SK-N-SH (cell line): ENCODE measurements around the gene CHCHD6. TPM values are rescaled to one million over a fixed set of nuclear protein-coding genes. Genes with fewer than 3 reads are reported as not detected.

Experiments
- CTCF ChIA-PET: fragments of 300-600, 350-600 bp; formaldehyde crosslinking; extraction: SDS; loops from one replicate; lab custom pipeline; 2021; lab: Yijun Ruan, JAX
- POLR2A ChIA-PET: fragments of 350-600 bp; sonication (Branson Sonifier 250); formaldehyde crosslinking; extraction: SDS; loops from one replicate; lab custom pipeline; 2020; ENCODE audit warnings: antibody characterized with exemption, inconsistent platforms; lab: Yijun Ruan, JAX
- DNase-seq: peaks from one replicate; pipeline ENCODE4 v3.0.0; 2012
- H2AFZ ChIP-seq: fragments of 200-600 bp; sonication (generic); 2 replicates; pipeline ENCODE4 v1.8.1; 2016; ENCODE audit warnings: antibody characterized with exemption, mild to moderate bottlenecking, low read depth
- H3F3A ChIP-seq: fragments of 200-600 bp; sonication (generic); replicated peaks from 2 replicates; pipeline ENCODE3; 2016; ENCODE audit warnings: antibody characterized with exemption, mild to moderate bottlenecking; ENCODE audit not compliant: insufficient read depth
- H3K27ac ChIP-seq, 2 experiments: fragments of 200-500 bp in 1 of 2; fragments of 200-600 bp in 1 of 2; sonication (Bioruptor generic) in 1 of 2; sonication (generic), shearing (Covaris generic) in 1 of 2; 2 replicates each; pipeline versions ENCODE4 v1.5.1 to v1.6.1; 2014 to 2016; ENCODE audit warnings: low read depth in 2 of 2, inconsistent platforms in 1 of 2, low read length in 1 of 2, mild to moderate bottlenecking in 1 of 2, mixed read lengths in 1 of 2
- H3K27me3 ChIP-seq: fragments of 200-600 bp; sonication (generic), shearing (Covaris generic); 2 replicates; pipeline ENCODE4 v1.6.1; 2016; ENCODE audit warnings: mixed run types; ENCODE audit not compliant: insufficient read depth
- H3K36me3 ChIP-seq, 2 experiments: fragments of 200-500 bp in 1 of 2; fragments of 200-600 bp in 1 of 2; sonication (Bioruptor generic) in 1 of 2; sonication (generic) in 1 of 2; replicated peaks in 1 of 2; 2 replicates each; pipeline versions ENCODE3 to v1.5.1; 2014 to 2016; ENCODE audit warnings: low read length in 1 of 2, mild to moderate bottlenecking in 1 of 2; ENCODE audit not compliant: insufficient read depth in 2 of 2, control insufficient read depth in 1 of 2
- H3K4me1 ChIP-seq, 2 experiments: fragments of 200-500 bp in 1 of 2; fragments of 200-600 bp in 1 of 2; sonication (Bioruptor generic) in 1 of 2; sonication (generic), shearing (Covaris generic) in 1 of 2; 2 replicates each; pipeline versions ENCODE4 v1.5.1 to v1.6.1; 2014 to 2016; ENCODE audit warnings: low read depth in 1 of 2, low read length in 1 of 2, mixed run types in 1 of 2; ENCODE audit not compliant: insufficient read depth in 2 of 2, control insufficient read depth in 1 of 2
- H3K4me2 ChIP-seq: fragments of 200-600 bp; sonication (generic), shearing (Covaris generic); 2 replicates; pipeline ENCODE4 v1.6.1; 2017; ENCODE audit warnings: mixed run types
- H3K4me3 ChIP-seq, 2 experiments: fragments of 200-500 bp in 1 of 2; fragments of 200-600 bp in 1 of 2; sonication (Bioruptor generic) in 1 of 2; sonication (generic), shearing (Covaris generic) in 1 of 2; 2 replicates each; pipeline versions ENCODE4 v1.5.1 to v1.8.1; 2014 to 2016; ENCODE audit warnings: low read depth in 2 of 2, inconsistent platforms in 1 of 2, low read length in 1 of 2, mild to moderate bottlenecking in 1 of 2, mixed read lengths in 1 of 2, moderate library complexity in 1 of 2
- H3K79me2 ChIP-seq: fragments of 200-600 bp; sonication (generic); 2 replicates; pipeline ENCODE4 v1.8.1; 2017; ENCODE audit warnings: mild to moderate bottlenecking; ENCODE audit not compliant: insufficient read depth
- H3K9ac ChIP-seq: fragments of 200-600 bp; sonication (generic); 2 replicates; pipeline ENCODE4 v1.6.1; 2017; ENCODE audit warnings: mixed run types
- H3K9me2 ChIP-seq: fragments of 200-600 bp; sonication (generic); 2 replicates; pipeline ENCODE4 v1.6.1; 2017; ENCODE audit warnings: mixed run types
- H3K9me3 ChIP-seq: fragments of 200-600 bp; sonication (generic); 2 replicates; pipeline ENCODE4 v1.6.1; 2017; ENCODE audit warnings: mixed run types, mild to moderate bottlenecking, moderate library complexity
- H4K20me1 ChIP-seq: fragments of 200-600 bp; sonication (generic); 2 replicates; pipeline ENCODE4 v1.6.1; 2017; ENCODE audit warnings: mild to moderate bottlenecking, mixed run types; ENCODE audit not compliant: insufficient read depth
- EP300 ChIP-seq, 2 experiments: IDR thresholded peaks; 2 replicates each; pipeline versions ENCODE4 v1.4.0 to v1.6.1; 2012; ENCODE audit warnings: borderline replicate concordance in 1 of 2, low read depth in 1 of 2, low read length in 1 of 2
- FOXJ3 ChIP-seq: sonication (generic); formaldehyde crosslinking; IDR thresholded peaks from 2 replicates; pipeline ENCODE4 v1.5.1; 2020; ENCODE audit warnings: mild to moderate bottlenecking, missing genetic modification reagents
- GABPA ChIP-seq: IDR thresholded peaks from 2 replicates; pipeline ENCODE4 v1.4.0; 2012; ENCODE audit warnings: low read depth, mild to moderate bottlenecking
- GATA2 ChIP-seq: sonication (generic); formaldehyde crosslinking; IDR thresholded peaks from 2 replicates; pipeline ENCODE4 v1.5.0; 2020; ENCODE audit warnings: mild to moderate bottlenecking, missing genetic modification reagents
- JUND ChIP-seq: IDR thresholded peaks from 2 replicates; pipeline ENCODE4 v1.4.0; 2012
- NRF1 ChIP-seq: IDR thresholded peaks from 2 replicates; pipeline ENCODE4 v1.6.1; 2012; ENCODE audit warnings: low read depth, mild to moderate bottlenecking, low read length
- POLR2AphosphoS5 ChIP-seq: IDR thresholded peaks from 2 replicates; pipeline ENCODE4 v1.6.1; 2012; ENCODE audit warnings: low read depth, low read length
- RAD21 ChIP-seq: IDR thresholded peaks from 2 replicates; pipeline ENCODE4 v1.6.1; 2012; ENCODE audit warnings: mild to moderate bottlenecking, low read length
- RCOR1 ChIP-seq: fragments of 150-350 bp; IDR thresholded peaks from 2 replicates; pipeline ENCODE4 v1.6.1; 2017; ENCODE audit warnings: antibody characterized with exemption, low read length
- RXRA ChIP-seq: IDR thresholded peaks from 2 replicates; pipeline ENCODE4 v1.4.0; 2012; ENCODE audit warnings: low read depth, mild to moderate bottlenecking, borderline replicate concordance
- SMC3 ChIP-seq: IDR thresholded peaks from 2 replicates; pipeline ENCODE4 v1.6.1; 2012; ENCODE audit warnings: low read depth, low read length, improper control_type of control experiment
- TAF1 ChIP-seq: IDR thresholded peaks from 2 replicates; pipeline ENCODE4 v1.6.1; 2012; ENCODE audit warnings: low read depth, mild to moderate bottlenecking, low read length, moderate library complexity, borderline replicate concordance
- TCF12 ChIP-seq: IDR thresholded peaks from 2 replicates; pipeline ENCODE4 v1.4.0; 2012
- TEAD4 ChIP-seq: IDR thresholded peaks from 2 replicates; pipeline ENCODE4 v1.4.0; 2012; ENCODE audit warnings: mild to moderate bottlenecking, borderline replicate concordance; ENCODE audit not compliant: insufficient read depth
- YY1 ChIP-seq: IDR thresholded peaks from 2 replicates; pipeline ENCODE4 v1.4.0; 2012; ENCODE audit warnings: low read depth, mild to moderate bottlenecking
- WGBS: methylation state at CpG from one replicate; pipeline ENCODE4 v1.1.6; 2017; ENCODE audit warnings: low lambda C conversion rate; 5-methylcytosine and 5-hydroxymethylcytosine counted together
- polyA plus RNA-seq, 3 experiments: library from polyadenylated mRNA; depleted of rRNA; stranded (reverse); fragments of >200 nt; gene quantifications; 2 replicates each; pipeline ENCODE4 v1.2.3, GENCODE V29; 2012
- TF ChIP-seq, protein P1 (sequence below): fragments of 150-350 bp; IDR thresholded peaks from 2 replicates; pipeline ENCODE4 v1.6.1; 2016; ENCODE audit warnings: mild to moderate bottlenecking, low read depth, low read length
- TF ChIP-seq, protein P2 (sequence below): IDR thresholded peaks from 2 replicates; pipeline ENCODE4 v1.4.0; 2012; ENCODE audit warnings: low read depth
- TF ChIP-seq, protein P3 (sequence below): IDR thresholded peaks from 2 replicates; pipeline ENCODE4 v1.6.1; 2012; ENCODE audit warnings: mild to moderate bottlenecking, low read depth, low read length, moderate library complexity
- TF ChIP-seq, protein P4 (sequence below): IDR thresholded peaks from 2 replicates; pipeline ENCODE4 v1.4.0; 2012; ENCODE audit warnings: low read depth, borderline replicate concordance
- TF ChIP-seq, protein P5 (sequence below): IDR thresholded peaks from 2 replicates; pipeline ENCODE4; 2012

The CHCHD6 gene
- polyA plus RNA-seq, 1 of the 3 experiments (the other 2 are of a cell fraction) = 42.5 TPM

DNA sequence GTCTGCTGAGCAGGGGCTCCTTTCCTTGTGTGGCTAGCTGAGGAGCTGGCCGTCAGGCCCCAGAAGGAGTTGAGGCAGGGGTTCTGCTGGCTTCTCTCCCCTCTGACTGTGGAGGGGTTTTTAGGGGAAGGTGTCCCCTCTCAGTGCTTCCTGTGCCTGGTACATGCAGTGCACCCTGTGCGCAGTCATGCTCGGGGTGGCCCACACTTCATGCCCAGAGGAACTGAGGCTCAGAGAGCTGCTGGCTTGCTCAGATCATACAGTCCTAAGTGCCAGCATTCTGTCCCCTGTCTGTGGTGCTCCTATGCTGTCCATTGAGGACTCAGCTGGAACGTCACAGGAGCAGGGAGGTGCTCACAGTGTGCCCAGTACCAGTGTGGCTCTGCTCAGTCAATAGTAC, 211.0 kb downstream of the CHCHD6 start:
- CTCF ChIA-PET = interaction anchor here (1.7 kb wide), 1 partner anchor 9 kb away, joined by 5 read pairs; no protein-coding TSS in a partner anchor
- TF ChIP-seq TAF1 (no peak), TEAD4 (no peak), RAD21 (no peak), JUND (no peak), NRF1 (no peak), SMC3 (no peak), GATA2 (CRISPR knock-in tag) (no peak), TCF12 (no peak), GABPA (no peak), POLR2AphosphoS5 (no peak), EP300 (IDR thresholded peaks at IDR 0.05; ENCODE audit: borderline replicate concordance in 1 of 2, low read depth in 1 of 2, low read length in 1 of 2) (no peak), YY1 (no peak)
- TF ChIP-seq, protein P1, sequence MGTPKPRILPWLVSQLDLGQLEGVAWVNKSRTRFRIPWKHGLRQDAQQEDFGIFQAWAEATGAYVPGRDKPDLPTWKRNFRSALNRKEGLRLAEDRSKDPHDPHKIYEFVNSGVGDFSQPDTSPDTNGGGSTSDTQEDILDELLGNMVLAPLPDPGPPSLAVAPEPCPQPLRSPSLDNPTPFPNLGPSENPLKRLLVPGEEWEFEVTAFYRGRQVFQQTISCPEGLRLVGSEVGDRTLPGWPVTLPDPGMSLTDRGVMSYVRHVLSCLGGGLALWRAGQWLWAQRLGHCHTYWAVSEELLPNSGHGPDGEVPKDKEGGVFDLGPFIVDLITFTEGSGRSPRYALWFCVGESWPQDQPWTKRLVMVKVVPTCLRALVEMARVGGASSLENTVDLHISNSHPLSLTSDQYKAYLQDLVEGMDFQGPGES = no peak
- TF ChIP-seq, protein P2, sequence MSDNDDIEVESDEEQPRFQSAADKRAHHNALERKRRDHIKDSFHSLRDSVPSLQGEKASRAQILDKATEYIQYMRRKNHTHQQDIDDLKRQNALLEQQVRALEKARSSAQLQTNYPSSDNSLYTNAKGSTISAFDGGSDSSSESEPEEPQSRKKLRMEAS = no peak
- peaks cover 5 to 9% of the 10 kb centered on the region in 2 experiments for H3K36me3 ChIP-seq
- H3K4me3 ChIP-seq = no peak overlapping the region
- WGBS = 100% methylated on average over 4 of the region's 4 CpGs
- no peaks in the 10 kb centered on the region; the same call in 1 of the 2 replicates for H3K9me3 ChIP-seq
- H3F3A ChIP-seq = peaks cover 18% of the 10 kb centered on the region
- no peak for DNase-seq
- no peaks in the 10 kb centered on the region for H3K79me2 ChIP-seq
- 0 out of 2 replicates have a peak, but pooled peaks cover 3% of the 10 kb centered on the region for H3K9me2 ChIP-seq
- no peak overlapping the region for H3K9ac ChIP-seq
- H3K4me2 ChIP-seq = no peak overlapping the region
- no peak overlapping the region for H3K27ac ChIP-seq
- H2AFZ ChIP-seq = no peak overlapping the region
- peaks cover 5 to 16% of the 10 kb centered on the region in 2 experiments; a peak in 3 of 4 replicates for H3K4me1 ChIP-seq
- H3K27me3 ChIP-seq = no peaks in the 10 kb centered on the region
- POLR2A ChIA-PET = no interaction called here
- H4K20me1 ChIP-seq = no peaks in the 10 kb centered on the region

DNA sequence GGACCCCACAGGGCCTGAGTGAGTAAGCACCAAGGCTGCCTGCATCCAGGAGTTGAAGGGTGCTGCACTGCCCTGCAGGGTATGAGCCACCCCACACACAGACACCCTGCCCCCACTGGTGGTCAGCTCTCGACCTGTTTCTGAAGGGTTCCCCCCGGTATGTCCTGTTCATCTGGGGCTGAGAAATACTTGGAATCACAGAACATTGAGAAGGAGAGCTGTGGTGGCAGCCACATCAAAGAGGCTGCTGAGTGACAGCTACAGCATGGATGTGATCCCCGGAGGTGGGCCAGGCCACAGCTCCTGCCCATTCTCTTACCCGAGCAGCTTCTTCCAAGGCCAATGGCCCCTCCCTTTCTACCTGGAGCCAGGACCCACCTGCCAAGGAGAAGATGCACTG, 212.5 kb downstream of the CHCHD6 start:
- Histone ChIP-seq H3K9me3 (no peaks in the 10 kb centered on the region; the same call in 1 of the 2 replicates), H4K20me1 (no peaks in the 10 kb centered on the region), H3K4me1 (peaks cover 5 to 7% of the 10 kb centered on the region in 2 experiments; a peak in 3 of 4 replicates), H3K36me3 (peaks cover 7 to 9% of the 10 kb centered on the region in 2 experiments), H2AFZ (no peak overlapping the region), H3K9me2 (0 out of 2 replicates have a peak, but pooled peaks cover 3% of the 10 kb centered on the region), H3K27ac (no peak overlapping the region), H3K27me3 (no peaks in the 10 kb centered on the region), H3K9ac (no peak overlapping the region), H3K4me3 (no peak overlapping the region), H3K4me2 (no peak overlapping the region), H3K79me2 (no peaks in the 10 kb centered on the region; the same call in 1 of the 2 replicates), H3F3A (peaks cover 7% of the 10 kb centered on the region)
- ChIA-PET CTCF (interaction anchor here (1.3 kb wide), 2 partner anchors 12 to 69 kb away, joined by 3 read pairs; no protein-coding TSS in a partner anchor), POLR2A (interaction anchor here (1.1 kb wide), 1 partner anchor 11 kb away, joined by 3 read pairs; no protein-coding TSS in a partner anchor)
- 100% methylated on average over 2 of the region's 4 CpGs for WGBS
- no peak for DNase-seq
- TF ChIP-seq, protein P3, sequence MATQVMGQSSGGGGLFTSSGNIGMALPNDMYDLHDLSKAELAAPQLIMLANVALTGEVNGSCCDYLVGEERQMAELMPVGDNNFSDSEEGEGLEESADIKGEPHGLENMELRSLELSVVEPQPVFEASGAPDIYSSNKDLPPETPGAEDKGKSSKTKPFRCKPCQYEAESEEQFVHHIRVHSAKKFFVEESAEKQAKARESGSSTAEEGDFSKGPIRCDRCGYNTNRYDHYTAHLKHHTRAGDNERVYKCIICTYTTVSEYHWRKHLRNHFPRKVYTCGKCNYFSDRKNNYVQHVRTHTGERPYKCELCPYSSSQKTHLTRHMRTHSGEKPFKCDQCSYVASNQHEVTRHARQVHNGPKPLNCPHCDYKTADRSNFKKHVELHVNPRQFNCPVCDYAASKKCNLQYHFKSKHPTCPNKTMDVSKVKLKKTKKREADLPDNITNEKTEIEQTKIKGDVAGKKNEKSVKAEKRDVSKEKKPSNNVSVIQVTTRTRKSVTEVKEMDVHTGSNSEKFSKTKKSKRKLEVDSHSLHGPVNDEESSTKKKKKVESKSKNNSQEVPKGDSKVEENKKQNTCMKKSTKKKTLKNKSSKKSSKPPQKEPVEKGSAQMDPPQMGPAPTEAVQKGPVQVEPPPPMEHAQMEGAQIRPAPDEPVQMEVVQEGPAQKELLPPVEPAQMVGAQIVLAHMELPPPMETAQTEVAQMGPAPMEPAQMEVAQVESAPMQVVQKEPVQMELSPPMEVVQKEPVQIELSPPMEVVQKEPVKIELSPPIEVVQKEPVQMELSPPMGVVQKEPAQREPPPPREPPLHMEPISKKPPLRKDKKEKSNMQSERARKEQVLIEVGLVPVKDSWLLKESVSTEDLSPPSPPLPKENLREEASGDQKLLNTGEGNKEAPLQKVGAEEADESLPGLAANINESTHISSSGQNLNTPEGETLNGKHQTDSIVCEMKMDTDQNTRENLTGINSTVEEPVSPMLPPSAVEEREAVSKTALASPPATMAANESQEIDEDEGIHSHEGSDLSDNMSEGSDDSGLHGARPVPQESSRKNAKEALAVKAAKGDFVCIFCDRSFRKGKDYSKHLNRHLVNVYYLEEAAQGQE = no peak
- no peak for TF ChIP-seq FOXJ3 (CRISPR knock-in tag)
- no peak for TF ChIP-seq RXRA
- TF ChIP-seq, protein P4, sequence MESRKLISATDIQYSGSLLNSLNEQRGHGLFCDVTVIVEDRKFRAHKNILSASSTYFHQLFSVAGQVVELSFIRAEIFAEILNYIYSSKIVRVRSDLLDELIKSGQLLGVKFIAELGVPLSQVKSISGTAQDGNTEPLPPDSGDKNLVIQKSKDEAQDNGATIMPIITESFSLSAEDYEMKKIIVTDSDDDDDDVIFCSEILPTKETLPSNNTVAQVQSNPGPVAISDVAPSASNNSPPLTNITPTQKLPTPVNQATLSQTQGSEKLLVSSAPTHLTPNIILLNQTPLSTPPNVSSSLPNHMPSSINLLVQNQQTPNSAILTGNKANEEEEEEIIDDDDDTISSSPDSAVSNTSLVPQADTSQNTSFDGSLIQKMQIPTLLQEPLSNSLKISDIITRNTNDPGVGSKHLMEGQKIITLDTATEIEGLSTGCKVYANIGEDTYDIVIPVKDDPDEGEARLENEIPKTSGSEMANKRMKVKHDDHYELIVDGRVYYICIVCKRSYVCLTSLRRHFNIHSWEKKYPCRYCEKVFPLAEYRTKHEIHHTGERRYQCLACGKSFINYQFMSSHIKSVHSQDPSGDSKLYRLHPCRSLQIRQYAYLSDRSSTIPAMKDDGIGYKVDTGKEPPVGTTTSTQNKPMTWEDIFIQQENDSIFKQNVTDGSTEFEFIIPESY = no peak
- no peak for TF ChIP-seq TCF12
- TF ChIP-seq RCOR1 = no peak
- TF ChIP-seq POLR2AphosphoS5 = no peak
- TF ChIP-seq, protein P5, sequence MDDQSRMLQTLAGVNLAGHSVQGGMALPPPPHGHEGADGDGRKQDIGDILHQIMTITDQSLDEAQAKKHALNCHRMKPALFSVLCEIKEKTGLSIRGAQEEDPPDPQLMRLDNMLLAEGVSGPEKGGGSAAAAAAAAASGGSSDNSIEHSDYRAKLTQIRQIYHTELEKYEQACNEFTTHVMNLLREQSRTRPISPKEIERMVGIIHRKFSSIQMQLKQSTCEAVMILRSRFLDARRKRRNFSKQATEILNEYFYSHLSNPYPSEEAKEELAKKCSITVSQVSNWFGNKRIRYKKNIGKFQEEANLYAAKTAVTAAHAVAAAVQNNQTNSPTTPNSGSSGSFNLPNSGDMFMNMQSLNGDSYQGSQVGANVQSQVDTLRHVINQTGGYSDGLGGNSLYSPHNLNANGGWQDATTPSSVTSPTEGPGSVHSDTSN = no peak
- no peak for TF ChIP-seq EP300 (IDR thresholded peaks at IDR 0.05; ENCODE audit: borderline replicate concordance in 1 of 2, low read depth in 1 of 2, low read length in 1 of 2)
